ENCODE data around the gene SYT7. TPM values are rescaled to one million over a fixed set of nuclear protein-coding genes. Genes with fewer than 3 reads are reported as not detected.

The SYT7 gene
- total and polyA plus RNA-seq, 2 of the 8 experiments (the other 6 are each of a cell fraction or from before 2014, with no cell fraction given): 9.6 to 10.5 TPM

GRCh38 chr11:61621917-61622585 is 41.2 kb upstream of the SYT7 start:
- H2AFZ ChIP-seq (ENCODE audit: low read length): no peak overlapping the region
- CTCF ChIA-PET (ENCODE audit: partially characterized antibody): interaction anchor here (1.0 to 21.9 kb wide), 6 partner anchors 6 to 105 kb away, joined by 3 to 335 read pairs (median 8); partner anchors contain the start of gene SYT7

More at GRCh38 chr11:61621917-61622585, 41.2 kb upstream of the SYT7 start:
- Histone ChIP-seq H3K14ac (ENCODE audit: insufficient read length) (no peak overlapping the region), H2BK15ac (ENCODE audit: low read length) (peak overlapping the region; percentile 36; the same call in 1 of the 2 replicates), H3K9me3 (ENCODE audit: insufficient read depth in 2 of 2, low read depth in 1 of 2, low read length in 1 of 2) (no peaks in the 10 kb centered on the region), H3K79me2 (ENCODE audit: control insufficient read depth in 1 of 2, insufficient read depth in 2 of 2, low read length in 2 of 2) (no peaks in the 10 kb centered on the region), H3K23ac (ENCODE audit: insufficient read length) (no peak overlapping the region), H3K4me1 (replicated peaks in 1 of 4; ENCODE audit: control insufficient read depth in 3 of 4, insufficient read depth in 4 of 4, low read length in 3 of 4) (peaks cover 4 to 16% (median 11%) of the 10 kb centered on the region in 4 experiments), H3K27ac (ENCODE audit: low read depth, low read length) (no peak overlapping the region), H3K4me3 (ENCODE audit: extremely low read depth in 1 of 4, insufficient read depth in 2 of 4, low read depth in 3 of 4, low read length in 4 of 4) (no peak overlapping the region), H4K91ac (replicated peaks; ENCODE audit: insufficient read length, low read length) (peak overlapping the region; percentile 12), H3K36me3 (ENCODE audit: control insufficient read depth in 2 of 4, insufficient read depth in 4 of 4, low read length in 3 of 4) (no peaks in the 10 kb centered on the region), H3K23me2 (ENCODE audit: low read depth, low read length) (peaks cover 2% of the 10 kb centered on the region; the same call in 1 of the 2 replicates), H3K9ac (replicated peaks in 1 of 4; ENCODE audit: extremely low read depth in 1 of 4, low read depth in 3 of 4, low read length in 3 of 4) (no peak overlapping the region), H2BK5ac (ENCODE audit: low read depth, low read length) (peak overlapping the region; percentile 73; the same call in 1 of the 2 replicates), H3K27me3 (replicated peaks in 1 of 4; ENCODE audit: control insufficient read depth in 3 of 4, extremely low read depth in 1 of 4, insufficient read depth in 3 of 4, low read length in 3 of 4) (no peaks in the 10 kb centered on the region), H2BK20ac (ENCODE audit: low read length) (peak overlapping the region; percentile 55; the same call in 1 of the 2 replicates), H4K8ac (ENCODE audit: extremely low read depth, insufficient read depth, low read length) (no peak overlapping the region), H3K4me2 (ENCODE audit: insufficient read depth in 1 of 2, low read depth in 2 of 2, low read length in 2 of 2) (peak overlapping the region in 1 of 2 experiments; percentile 11; a peak in 1 of 4 replicates), H3K18ac (ENCODE audit: extremely low read depth, low read length) (peak overlapping the region; percentile 44; the same call in 1 of the 2 replicates), H2AK5ac (ENCODE audit: low read depth, low read length) (no peak overlapping the region), H4K20me1 (replicated peaks in 1 of 2; ENCODE audit: control insufficient read depth in 1 of 2, insufficient read depth in 2 of 2, low read length in 2 of 2) (no peaks in the 10 kb centered on the region), H4K5ac (ENCODE audit: insufficient read length, low read depth, low read length) (no peak overlapping the region), H3K79me1 (ENCODE audit: low read depth, low read length) (no peaks in the 10 kb centered on the region), H3K56ac (replicated peaks; ENCODE audit: insufficient read length, low read depth, low read length) (no peak overlapping the region), H2BK12ac (ENCODE audit: low read depth, low read length) (peak overlapping the region; percentile 88; the same call in 1 of the 2 replicates), H2BK120ac (replicated peaks; ENCODE audit: low read depth, low read length) (no peak overlapping the region), H3K4ac (replicated peaks; ENCODE audit: insufficient read length, low read depth, low read length) (no peak overlapping the region)
- WGBS, 2 experiments (ENCODE audit: extremely low coverage in 1 of 2, insufficient coverage in 1 of 2, insufficient read length in 1 of 2, insufficient replicate concordance in 2 of 2, low coverage in 1 of 2, low lambda C conversion rate in 2 of 2, missing lambda C conversion rate in 1 of 2): 73% methylated on average over 7 of the region's 7 CpGs; no CpG with 5 or more reads in 1 of the 2 experiments
- POLR2A ChIA-PET (ENCODE audit: partially characterized antibody): no interaction called here
- no peak for FAIRE-seq
- peak in 1 of 2 experiments; percentile 57 for DNase-seq (ENCODE audit: low read depth in 1 of 2, low spot score in 2 of 2)
- TF ChIP-seq MAX (IDR thresholded peaks at IDR 0.05): peak; percentile 71
- TF ChIP-seq EP300 (IDR thresholded peaks at IDR 0.05; ENCODE audit: borderline replicate concordance in 1 of 2, low read depth in 2 of 2, low read length in 2 of 2): no peak
- TF ChIP-seq E2F6 (IDR thresholded peaks at IDR 0.05): peak; percentile 95
- TF ChIP-seq SUZ12 (IDR thresholded peaks at IDR 0.05; ENCODE audit: low read length): no peak
- TF ChIP-seq ATF2 (IDR thresholded peaks at IDR 0.05; ENCODE audit: low read length): no peak
- peak; percentile 24 for TF ChIP-seq ASH2L (IDR thresholded peaks at IDR 0.05; ENCODE audit: low read length)
- peak; percentile 18; the same call in 1 of the 2 replicates for TF ChIP-seq MAFK (IDR thresholded peaks at IDR 0.05; ENCODE audit: low read depth, low read length)
- no peak for TF ChIP-seq PHF8 (conservative IDR thresholded peaks at IDR 0.05; ENCODE audit: low read depth, low read length)
- peak; percentile 87 for TF ChIP-seq TEAD4 (IDR thresholded peaks at IDR 0.05; ENCODE audit: low read depth, low read length)

All from H1 (cell line).